Neuronal stem cell (in vitro differentiated cells): ENCODE results near the gene NFX1.
"Not testable (repeated sequence)": the region's sequence is repeated elsewhere in the genome, so short reads cannot be mapped to it uniquely, and the experiment has no call there.

Source experiments
- DNase-seq: peaks from one replicate; pipeline ENCODE4 v3.0.0-alpha.2; 2013; ENCODE audit warnings: low spot score
- H2AFZ ChIP-seq: one replicate; pipeline ENCODE4 v1.6.1; 2013; ENCODE audit warnings: mild to moderate bottlenecking, low read length, inconsistent platforms
- H2AK5ac ChIP-seq: 2 replicates; pipeline ENCODE4 v1.6.1; 2013; ENCODE audit warnings: low read depth, mild to moderate bottlenecking, inconsistent platforms, low read length, moderate library complexity, mixed read lengths
- H2BK120ac ChIP-seq: 2 replicates; pipeline ENCODE4 v1.6.1; 2013; ENCODE audit warnings: low read depth, mild to moderate bottlenecking, inconsistent platforms, low read length, moderate library complexity, mixed read lengths
- H2BK12ac ChIP-seq: one replicate; pipeline ENCODE4 v1.6.1; 2013; ENCODE audit warnings: low read length, inconsistent platforms
- H2BK15ac ChIP-seq: 2 replicates; pipeline ENCODE4 v1.6.1; 2013; ENCODE audit warnings: mild to moderate bottlenecking, low read length, inconsistent platforms, mixed read lengths
- H2BK5ac ChIP-seq: one replicate; pipeline ENCODE4 v1.6.1; 2013; ENCODE audit warnings: inconsistent platforms, mild to moderate bottlenecking, low read length, moderate library complexity
- H3K14ac ChIP-seq: one replicate; pipeline ENCODE4 v1.6.1; 2013; ENCODE audit warnings: low read length, inconsistent platforms
- H3K18ac ChIP-seq: 2 replicates; pipeline ENCODE4 v1.6.1; 2013; ENCODE audit warnings: low read length, inconsistent platforms
- H3K23ac ChIP-seq: 2 replicates; pipeline ENCODE4 v1.6.1; 2013; ENCODE audit warnings: low read depth, mild to moderate bottlenecking, mixed read lengths, low read length, inconsistent platforms; ENCODE audit not compliant: poor library complexity
- H3K27ac ChIP-seq: replicated peaks from 3 replicates; pipeline ENCODE4 v1.5.1; 2013; ENCODE audit warnings: low read length, inconsistent platforms
- H3K27me3 ChIP-seq, 3 experiments: 2 replicates each; pipeline ENCODE4 v1.6.1; 2013; ENCODE audit warnings: low read length in 3 of 3, mild to moderate bottlenecking in 2 of 3, inconsistent platforms in 1 of 3, low read depth in 1 of 3, mixed read lengths in 1 of 3, moderate library complexity in 1 of 3; ENCODE audit not compliant: control insufficient read depth in 3 of 3, insufficient read depth in 3 of 3
- H3K36me3 ChIP-seq, 2 donors: replicated peaks in 1 of 2; 2 replicates each; pipeline ENCODE4 v1.6.1; 2013; ENCODE audit warnings: low read length in 2 of 2; ENCODE audit not compliant: control insufficient read depth in 2 of 2, insufficient read depth in 2 of 2
- H3K4ac ChIP-seq: 2 replicates; pipeline ENCODE4 v1.6.1; 2013; ENCODE audit warnings: inconsistent platforms, mild to moderate bottlenecking, low read length, moderate library complexity
- H3K4me1 ChIP-seq, 2 donors: 1 replicate in 1 of 2; 2 replicates in 1 of 2; pipeline ENCODE4 v1.6.1; 2013; ENCODE audit warnings: low read length in 2 of 2, low read depth in 1 of 2; ENCODE audit not compliant: control insufficient read depth in 2 of 2, insufficient read depth in 1 of 2
- H3K4me2 ChIP-seq: one replicate; pipeline ENCODE4 v1.6.1; 2013; ENCODE audit warnings: mild to moderate bottlenecking, low read length, inconsistent platforms; ENCODE audit not compliant: insufficient read depth, poor library complexity, severe bottlenecking
- H3K4me3 ChIP-seq, 2 donors: 2 replicates each; pipeline ENCODE4 v1.5.1; 2013; ENCODE audit warnings: low read length in 2 of 2, mild to moderate bottlenecking in 2 of 2, inconsistent platforms in 1 of 2, moderate library complexity in 1 of 2
- H3K79me1 ChIP-seq: one replicate; pipeline ENCODE4 v1.6.1; 2013; ENCODE audit warnings: low read depth, mild to moderate bottlenecking, inconsistent platforms, low read length, moderate library complexity
- H3K9ac ChIP-seq: one replicate; pipeline ENCODE4 v1.6.1; 2013; ENCODE audit warnings: mild to moderate bottlenecking, low read depth, low read length, inconsistent platforms; ENCODE audit not compliant: poor library complexity
- H3K9me3 ChIP-seq, 2 donors: replicated peaks in 1 of 2; 2 replicates each; pipeline versions ENCODE3 to v1.6.1; 2013; ENCODE audit warnings: low read length in 2 of 2, mild to moderate bottlenecking in 2 of 2, inconsistent platforms in 1 of 2, low read depth in 1 of 2, mixed read lengths in 1 of 2, moderate library complexity in 1 of 2; ENCODE audit not compliant: control insufficient read depth in 2 of 2, insufficient read depth in 1 of 2
- H4K8ac ChIP-seq: one replicate; pipeline ENCODE4 v1.6.1; 2013; ENCODE audit warnings: low read depth, mild to moderate bottlenecking, inconsistent platforms, low read length, moderate library complexity
- H4K91ac ChIP-seq: one replicate; pipeline ENCODE4 v1.6.1; 2013; ENCODE audit warnings: low read length, low read depth, mild to moderate bottlenecking, inconsistent platforms; ENCODE audit not compliant: poor library complexity
- WGBS, 2 donors: extraction: QIAGEN DNeasy Blood & Tissue Kit; methylation state at CpG; one replicate each; pipeline ENCODE4 v1.1.7; 2013; ENCODE audit warnings: missing lambda C conversion rate in 2 of 2, mixed read lengths in 1 of 2; ENCODE audit not compliant: insufficient read length in 2 of 2, insufficient replicate concordance in 1 of 2; ENCODE audit errors: extremely low coverage in 2 of 2; 5-methylcytosine and 5-hydroxymethylcytosine counted together

Gene NFX1

GRCh38 chr9:33364127-33364526, 73.8 kb downstream of the NFX1 start:
- no peak overlapping the region for H3K18ac ChIP-seq
- no peak overlapping the region for H3K4me3 ChIP-seq
- no peaks in the 10 kb centered on the region for H3K79me1 ChIP-seq
- no peak overlapping the region for H3K4me2 ChIP-seq
- no CpG with 5 or more reads among the region's 2 CpGs for WGBS, 2 donors
- H2BK15ac ChIP-seq: no peak overlapping the region
- no peak overlapping the region for H4K91ac ChIP-seq
- peaks cover 19 to 62% of the 10 kb centered on the region in 2 donors for H3K36me3 ChIP-seq
- no peaks in the 10 kb centered on the region for H3K4me1 ChIP-seq
- no peak overlapping the region for H2AFZ ChIP-seq
- no peak overlapping the region for H3K14ac ChIP-seq
- DNase-seq: no peak
- no peak overlapping the region for H2BK120ac ChIP-seq
- H3K23ac ChIP-seq: no peak overlapping the region
- no peak overlapping the region for H3K9ac ChIP-seq
- H2BK12ac ChIP-seq: no peak overlapping the region
- no peak overlapping the region for H3K27ac ChIP-seq
- no peak overlapping the region for H4K8ac ChIP-seq
- H3K9me3 ChIP-seq: no peaks in the 10 kb centered on the region
- no peak overlapping the region for H2AK5ac ChIP-seq
- no peak overlapping the region for H2BK5ac ChIP-seq
- H3K4ac ChIP-seq: no peak overlapping the region
- H3K27me3 ChIP-seq: no peaks in the 10 kb centered on the region

- H3K4me1 ChIP-seq, H3K18ac ChIP-seq, H3K9ac ChIP-seq, DNase-seq, H3K4me3 ChIP-seq, H4K91ac ChIP-seq, H3K4me2 ChIP-seq, H3K27ac ChIP-seq, H3K14ac ChIP-seq, H2BK120ac ChIP-seq, H2BK15ac ChIP-seq, H3K23ac ChIP-seq, H3K4ac ChIP-seq, H4K8ac ChIP-seq, H2BK12ac ChIP-seq, H3K27me3 ChIP-seq, H2AK5ac ChIP-seq, H3K79me1 ChIP-seq, H2BK5ac ChIP-seq, H2AFZ ChIP-seq, H3K9me3 ChIP-seq: not testable (repeated sequence)
- WGBS, 2 donors: no CpG with 5 or more reads among the region's 4 CpGs
- H3K36me3 ChIP-seq: peaks cover 19 to 67% of the 10 kb centered on the region in 2 donors
These were observed 74.5 kb downstream of the NFX1 start for GRCh38 chr9:33364814-33365213.

- H4K91ac ChIP-seq: no peak overlapping the region
- H3K27ac ChIP-seq: no peak overlapping the region
- H3K4ac ChIP-seq: no peak overlapping the region
- no peak overlapping the region for H3K9ac ChIP-seq
- H2BK5ac ChIP-seq: no peak overlapping the region
- H2AK5ac ChIP-seq: no peak overlapping the region
- no peaks in the 10 kb centered on the region for H3K9me3 ChIP-seq
- no peaks in the 10 kb centered on the region for H3K79me1 ChIP-seq
- no peak overlapping the region for H2AFZ ChIP-seq
- H4K8ac ChIP-seq: no peak overlapping the region
- no peak overlapping the region for H2BK120ac ChIP-seq
- H2BK15ac ChIP-seq: no peak overlapping the region
- H3K4me3 ChIP-seq: peak overlapping the region in 1 of 2 donors; percentile 55
- WGBS, 2 donors: no CpG with 5 or more reads among the region's 2 CpGs
- H3K27me3 ChIP-seq: no peaks in the 10 kb centered on the region
- no peak overlapping the region for H3K4me2 ChIP-seq
- no peak overlapping the region for H3K18ac ChIP-seq
- peaks cover 25 to 85% of the 10 kb centered on the region in 2 donors for H3K36me3 ChIP-seq
- no peaks in the 10 kb centered on the region for H3K4me1 ChIP-seq
- no peak overlapping the region for H3K23ac ChIP-seq
- DNase-seq: no peak
- H3K14ac ChIP-seq: no peak overlapping the region
- no peak overlapping the region for H2BK12ac ChIP-seq
These were observed 76.7 kb downstream of the NFX1 start for GRCh38 chr9:33366979-33367480.

DNA sequence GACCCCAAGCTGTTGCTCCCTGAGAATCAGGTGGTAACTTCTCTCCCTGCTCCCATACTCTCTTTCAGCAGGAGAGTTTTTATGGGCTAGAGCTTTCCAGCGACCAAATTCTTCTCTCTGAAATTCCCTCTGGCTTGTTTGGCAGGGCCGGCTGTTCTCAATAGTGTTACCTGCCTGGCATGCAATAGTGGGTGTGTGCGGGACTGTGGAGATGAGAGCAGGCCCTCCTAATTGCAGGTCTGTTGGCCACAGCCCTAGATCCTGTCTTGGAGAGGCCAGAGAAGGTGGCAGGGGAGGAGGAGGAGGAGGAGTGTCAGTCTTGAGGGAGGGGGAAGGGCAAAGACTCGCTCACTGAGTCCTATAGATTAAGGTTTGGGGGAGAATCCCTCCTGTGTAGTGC, 82.6 kb downstream of the NFX1 start:
- no peak for DNase-seq
- H2BK15ac ChIP-seq: no peak overlapping the region

More for the DNA sequence above, 82.6 kb downstream of the NFX1 start:
- peaks cover 10 to 43% of the 10 kb centered on the region in 2 donors for H3K36me3 ChIP-seq
- no peak overlapping the region for H2AK5ac ChIP-seq
- no peak overlapping the region for H2BK5ac ChIP-seq
- no peak overlapping the region for H4K91ac ChIP-seq
- H3K18ac ChIP-seq: no peak overlapping the region
- no peak overlapping the region for H2BK120ac ChIP-seq
- H3K4me3 ChIP-seq: no peak overlapping the region
- H3K14ac ChIP-seq: no peak overlapping the region
- H3K27ac ChIP-seq: no peak overlapping the region
- no CpG with 5 or more reads among the region's 4 CpGs for WGBS, 2 donors
- no peak overlapping the region for H3K9ac ChIP-seq
- no peak overlapping the region for H2BK12ac ChIP-seq
- no peaks in the 10 kb centered on the region for H3K9me3 ChIP-seq
- H3K79me1 ChIP-seq: no peaks in the 10 kb centered on the region
- H3K27me3 ChIP-seq: no peaks in the 10 kb centered on the region
- no peak overlapping the region for H3K4me2 ChIP-seq
- H4K8ac ChIP-seq: no peak overlapping the region
- no peak overlapping the region for H2AFZ ChIP-seq
- peaks cover 3% of the 10 kb centered on the region in 2 donors for H3K4me1 ChIP-seq
- no peak overlapping the region for H3K4ac ChIP-seq
- H3K23ac ChIP-seq: no peak overlapping the region
